Prostate gland (tissue), 2 donors: ENCODE data around the gene GALNT2. TPM values are rescaled to one million over a fixed set of nuclear protein-coding genes. Genes with fewer than 3 reads are reported as not detected.

Experiments used
- DNase-seq: peaks from one replicate; pipeline ENCODE4 v3.0.0-alpha.2; 2019; ENCODE audit warnings: low spot score
- H3K27ac ChIP-seq, 2 donors: fragments of 200-600 bp; sonication (generic); 2 replicates each; pipeline ENCODE4 v1.5.1; 2017 to 2019
- H3K27me3 ChIP-seq: fragments of 200-600 bp; sonication (generic); replicated peaks from 2 replicates; pipeline ENCODE4 v1.5.1; 2019; ENCODE audit not compliant: insufficient read depth
- H3K36me3 ChIP-seq, 2 donors: fragments of 200-600 bp; sonication (generic); 1 replicate in 1 of 2; 2 replicates in 1 of 2; pipeline versions ENCODE4 v1.5.1 to v1.8.1; 2017 to 2019
- H3K4me1 ChIP-seq: fragments of 200-600 bp; sonication (generic); replicated peaks from 2 replicates; pipeline ENCODE4 v1.5.1; 2019
- H3K4me3 ChIP-seq, 2 donors: fragments of 200-600 bp; sonication (generic); 2 replicates each; pipeline ENCODE4 v1.5.1; 2017 to 2019
- H3K9me3 ChIP-seq: fragments of 200-600 bp; sonication (generic); 2 replicates; pipeline ENCODE4 v1.5.1; 2017
- CTCF ChIP-seq, 4 experiments: fragments of 200-600 bp in 2 of 4; fragments of 450-650 bp in 2 of 4; sonication (generic) in 2 of 4; IDR thresholded peaks; 1 replicate in 3 of 4; 2 replicates in 1 of 4; pipeline ENCODE4 v1.5.1; 2016 to 2019; ENCODE audit warnings: antibody characterized with exemption in 4 of 4, mild to moderate bottlenecking in 2 of 4, moderate library complexity in 2 of 4
- POLR2A ChIP-seq: fragments of 450-650 bp; IDR thresholded peaks from one replicate; pipeline ENCODE4 v1.6.1; 2016; ENCODE audit warnings: antibody characterized with exemption, mild to moderate bottlenecking
- POLR2AphosphoS5 ChIP-seq: sonication (generic); formaldehyde crosslinking; IDR thresholded peaks from one replicate; pipeline ENCODE4 v1.6.1; 2017; ENCODE audit warnings: antibody characterized with exemption
- WGBS: methylation state at CpG from one replicate; pipeline ENCODE4 v1.1.5; 2018; 5-methylcytosine and 5-hydroxymethylcytosine counted together
- intact Hi-C: fragments of 100-400 bp; cut with DNase I; formaldehyde crosslinking; loops from one replicate; pipeline ENCODE4 v1.14.2; 2022
- total RNA-seq, 2 donors: library from RNA; depleted of rRNA; stranded (reverse); fragments of >200 nt; gene quantifications; one replicate each; pipeline ENCODE4 v1.1.0, GENCODE V29; 2016

The GALNT2 gene
- total RNA-seq: 100 to 1,000 TPM in 1 of 2 donors, 10 to 100 TPM in 1; 34.1 to 125 TPM

GRCh38 chr1:230066466-230067404, at the start of gene GALNT2:
TSS of gene GALNT2 (plus strand) at chr1:230067238. CDS start at chr1:230067281, 43 bp downstream.
- under 1% methylated on average over 87 of the region's 104 CpGs for WGBS
- Histone ChIP-seq H3K9me3 (no peaks in the 10 kb centered on the region), H3K4me3 (peak within 1 kb of the TSS; percentile 77 to 91), H3K27me3 (no peaks in the 10 kb centered on the region), H3K36me3 (no peaks in the 10 kb centered on the region), H3K4me1 (no peaks in the 10 kb centered on the region), H3K27ac (peak within 1 kb of the TSS; percentile 82 to 89)
- DNase-seq: peak; percentile 80
- intact Hi-C loops: loop anchor here (5.0 kb wide), 2 partner anchors 126 to 146 kb away; no protein-coding TSS in a partner anchor
- TF ChIP-seq POLR2A: peak; percentile 84
- TF ChIP-seq POLR2AphosphoS5: no peak

- no peaks in the 10 kb centered on the region for H3K9me3 ChIP-seq
- no peaks in the 10 kb centered on the region for H3K36me3 ChIP-seq
- intact Hi-C loops: no loop called here
- H3K27me3 ChIP-seq: no peaks in the 10 kb centered on the region
- H3K4me1 ChIP-seq: no peaks in the 10 kb centered on the region
- 99% methylated on average over 3 of the region's 3 CpGs for WGBS
- no peak overlapping the region for H3K27ac ChIP-seq
- TF ChIP-seq POLR2AphosphoS5 (no peak), CTCF (IDR thresholded peaks at IDR 0.05) (no peak), POLR2A (no peak)
- DNase-seq: no peak
- H3K4me3 ChIP-seq: no peak overlapping the region
Measured at GRCh38 chr1:230020451-230020850, 46.6 kb upstream of the GALNT2 start.

GRCh38 chr1:230022666-230023380, 44.2 kb upstream of the GALNT2 start:
- intact Hi-C loops: no loop called here
- WGBS: 70% methylated on average over 6 of the region's 6 CpGs
- TF ChIP-seq POLR2A (no peak), POLR2AphosphoS5 (no peak), CTCF (IDR thresholded peaks at IDR 0.05) (no peak)

GRCh38 chr1:230025686-230026085, 41.4 kb upstream of the GALNT2 start:
- no peaks in the 10 kb centered on the region for H3K9me3 ChIP-seq
- H3K4me3 ChIP-seq: no peak overlapping the region
- no peaks in the 10 kb centered on the region for H3K36me3 ChIP-seq
- no peaks in the 10 kb centered on the region for H3K4me1 ChIP-seq
- no peak for DNase-seq
- WGBS: 86% methylated on average over 3 of the region's 3 CpGs
- TF ChIP-seq POLR2A (no peak), POLR2AphosphoS5 (no peak), CTCF (IDR thresholded peaks at IDR 0.05) (no peak)
- no peaks in the 10 kb centered on the region for H3K27me3 ChIP-seq
- H3K27ac ChIP-seq: no peak overlapping the region
- intact Hi-C loops: no loop called here

More at GRCh38 chr1:230022666-230023380, 44.2 kb upstream of the GALNT2 start:
- H3K4me1 ChIP-seq: no peaks in the 10 kb centered on the region
- no peak overlapping the region for H3K4me3 ChIP-seq
- no peak overlapping the region for H3K27ac ChIP-seq
- no peak for DNase-seq
- no peaks in the 10 kb centered on the region for H3K36me3 ChIP-seq
- no peaks in the 10 kb centered on the region for H3K9me3 ChIP-seq
- no peaks in the 10 kb centered on the region for H3K27me3 ChIP-seq

GRCh38 chr1:230026139-230026538, 40.9 kb upstream of the GALNT2 start:
- H3K36me3 ChIP-seq: no peaks in the 10 kb centered on the region
- H3K4me1 ChIP-seq: no peaks in the 10 kb centered on the region
- no peak overlapping the region for H3K4me3 ChIP-seq
- no peak overlapping the region for H3K27ac ChIP-seq
- 94% methylated on average over 1 of the region's 1 CpG for WGBS
- no peak for DNase-seq
- intact Hi-C loops: no loop called here
- TF ChIP-seq POLR2AphosphoS5: no peak
- no peak for TF ChIP-seq CTCF (IDR thresholded peaks at IDR 0.05)
- TF ChIP-seq POLR2A: no peak
- H3K9me3 ChIP-seq: no peaks in the 10 kb centered on the region
- no peaks in the 10 kb centered on the region for H3K27me3 ChIP-seq
